ENCODE measurements around the gene BCKDHA. TPM values are rescaled to one million over a fixed set of nuclear protein-coding genes. Genes with fewer than 3 reads are reported as not detected.

BCKDHA gene
- total and polyA plus RNA-seq, 9 of the 15 experiments (the other 6 are each of a cell fraction or from before 2014, with no cell fraction given): 4.5 to 52.5 (median 14.1) TPM

- TF ChIP-seq C11orf30 (IDR thresholded peaks at IDR 0.05; ENCODE audit: low read depth) (no peak), CEBPG (CRISPR knock-in tag; IDR thresholded peaks at IDR 0.05) (no peak), CEBPG (tag; conservative IDR thresholded peaks at IDR 0.05 in 1 of 2, IDR thresholded peaks at IDR 0.05 in 1 of 2) (peak in 1 of 2 experiments; percentile 16; a peak in 2 of 4 replicates), BRCA1 (IDR thresholded peaks at IDR 0.05) (no peak), BRCA1 (CRISPR knock-in tag; IDR thresholded peaks at IDR 0.05) (no peak), NR2C2 (CRISPR knock-in tag; IDR thresholded peaks at IDR 0.05) (no peak), NR2C2 (tag; IDR thresholded peaks at IDR 0.05) (no peak), E2F3 (CRISPR knock-in tag; IDR thresholded peaks at IDR 0.05) (no peak), JUNB (CRISPR knock-in tag; conservative IDR thresholded peaks at IDR 0.05) (no peak), JUND (IDR thresholded peaks at IDR 0.05; ENCODE audit: borderline replicate concordance, low read depth, low read length) (no peak), JUND (tag; IDR thresholded peaks at IDR 0.05; ENCODE audit: borderline replicate concordance, low read depth, low read length) (no peak), ZBTB33 (CRISPR knock-in tag; IDR thresholded peaks at IDR 0.05) (peak; percentile 87), MYNN (IDR thresholded peaks at IDR 0.05) (no peak), MYNN (CRISPR knock-in tag; IDR thresholded peaks at IDR 0.05) (no peak), ZNF655 (CRISPR knock-in tag; IDR thresholded peaks at IDR 0.05) (no peak), POLR2G (IDR thresholded peaks at IDR 0.05; ENCODE audit: low read depth, low read length) (peak; percentile 61), ZNF134 (CRISPR knock-in tag; conservative IDR thresholded peaks at IDR 0.05) (no peak), ZNF146 (CRISPR knock-in tag; IDR thresholded peaks at IDR 0.05; ENCODE audit: unreplicated experiment) (no peak), TAF15 (IDR thresholded peaks at IDR 0.05; ENCODE audit: low read depth, low read length) (no peak), GTF2E2 (tag; IDR thresholded peaks at IDR 0.05) (no peak), ZHX1 (conservative IDR thresholded peaks at IDR 0.05; ENCODE audit: low read length) (no peak), TOE1 (IDR thresholded peaks at IDR 0.05; ENCODE audit: borderline replicate concordance) (no peak), TOE1 (CRISPR knock-in tag; IDR thresholded peaks at IDR 0.05; ENCODE audit: borderline replicate concordance, low read depth) (no peak), NR2C1 (IDR thresholded peaks at IDR 0.05) (no peak), NR2C1 (tag; IDR thresholded peaks at IDR 0.05) (no peak), WHSC1 (IDR thresholded peaks at IDR 0.05; ENCODE audit: low read length) (no peak)
These were observed 21.2 kb upstream of the BCKDHA start, which contains the start of gene TMEM91 (continued) for GRCh38 chr19:41376241-41376997.

Data from K562 (cell line).